Small intestine (tissue), 7 donors: Measurements from ENCODE around the gene KIF26B. TPM values are rescaled to one million over a fixed set of nuclear protein-coding genes. Genes with fewer than 3 reads are reported as not detected.
A peak's percentile ranks its signal among the peaks of the same experiment; 100 is the strongest.

Experiments
- DNase-seq, 2 donors: peaks; one replicate each; pipeline versions ENCODE4 v3.0.0 to v3.0.0-alpha.2; 2013
- FAIRE-seq: peaks from 2 replicates; lab custom pipeline; 2012; peaks lifted over from hg19 to GRCh38; lab: Jason Lieb, UNC
- H3K27ac ChIP-seq, 3 donors: one replicate each; pipeline ENCODE4 v1.5.1; 2013; ENCODE audit warnings: low read length in 2 of 3, mild to moderate bottlenecking in 2 of 3, control low read depth in 1 of 3, inconsistent platforms in 1 of 3, low read depth in 1 of 3, moderate library complexity in 1 of 3
- H3K27me3 ChIP-seq, 3 donors: one replicate each; pipeline ENCODE4 v1.6.1; 2013; ENCODE audit warnings: low read length in 3 of 3, inconsistent platforms in 1 of 3; ENCODE audit not compliant: control insufficient read depth in 3 of 3, insufficient read depth in 3 of 3
- H3K36me3 ChIP-seq, 3 donors: one replicate each; pipeline ENCODE4 v1.6.1; 2013; ENCODE audit warnings: low read length in 3 of 3, inconsistent platforms in 1 of 3, low read depth in 1 of 3, mild to moderate bottlenecking in 1 of 3, moderate library complexity in 1 of 3; ENCODE audit not compliant: control insufficient read depth in 3 of 3, insufficient read depth in 2 of 3
- H3K4me1 ChIP-seq, 3 donors: one replicate each; pipeline ENCODE4 v1.6.1; 2013; ENCODE audit warnings: low read length in 2 of 3, inconsistent platforms in 1 of 3, low read depth in 1 of 3, mild to moderate bottlenecking in 1 of 3, moderate library complexity in 1 of 3; ENCODE audit not compliant: control insufficient read depth in 3 of 3, insufficient read depth in 2 of 3
- H3K4me3 ChIP-seq, 3 donors: one replicate each; pipeline ENCODE4 v1.5.1; 2013; ENCODE audit warnings: low read length in 3 of 3, control low read depth in 1 of 3, inconsistent platforms in 1 of 3, low read depth in 1 of 3, mild to moderate bottlenecking in 1 of 3, moderate library complexity in 1 of 3
- H3K9me3 ChIP-seq, 2 donors: one replicate each; pipeline ENCODE4 v1.6.1; 2013; ENCODE audit warnings: low read depth in 1 of 2, low read length in 1 of 2; ENCODE audit not compliant: control insufficient read depth in 2 of 2, insufficient read depth in 1 of 2
- WGBS, 3 donors: extraction: QIAGEN DNeasy Blood & Tissue Kit; methylation state at CpG; one replicate each; pipeline ENCODE4 v1.1.7; 2013; 5-methylcytosine and 5-hydroxymethylcytosine counted together
- polyA plus RNA-seq, 4 donors: library from polyadenylated mRNA; stranded (reverse) in 3 of 4; unstranded in 1 of 4; fragments of 200-250 nt in 3 of 4; fragments of 120-200 nt in 1 of 4; gene quantifications; one replicate each; pipeline versions ENCODE4 v1.2.1 to v1.2.3, GENCODE V29; 2013
- donor health status: healthy with polysubstance abuse.
- donor health status: control.
- donor health status: control.
- donor health status: Bipolar disorder and iron deficiency.
- donor health status: healthy.

The KIF26B gene
- polyA plus RNA-seq, 4 donors: 0.27 to 4.0 (median 1.3) TPM; not detected in 1

- Histone ChIP-seq H3K4me3 (no peak overlapping the region), H3K4me1 (peaks cover 0 to 13% (median 0%) of the 10 kb centered on the region in 3 donors), H3K27ac (no peak overlapping the region), H3K9me3 (no peaks in the 10 kb centered on the region), H3K27me3 (no peaks in the 10 kb centered on the region), H3K36me3 (peaks cover 0 to 6% (median 0%) of the 10 kb centered on the region in 3 donors)
- 65 to 88% (median 80%) methylated on average over 2 of the region's 2 CpGs for WGBS, 3 donors
- DNase-seq: no peak
- no peak for FAIRE-seq
These were observed 453.5 kb downstream of the KIF26B start for GRCh38 chr1:245608271-245608670.

- WGBS, 3 donors: 23 to 71% (median 50%) methylated on average over 25 of the region's 25 CpGs
- FAIRE-seq: no peak
- DNase-seq: peak; percentile 3 to 36
- Histone ChIP-seq H3K9me3 (no peaks in the 10 kb centered on the region), H3K36me3 (peaks cover 0 to 4% (median 0%) of the 10 kb centered on the region in 3 donors), H3K27me3 (no peaks in the 10 kb centered on the region), H3K4me1 (peaks cover 0 to 13% (median 0%) of the 10 kb centered on the region in 3 donors), H3K4me3 (no peak overlapping the region), H3K27ac (no peak overlapping the region)
These were observed 454.8 kb downstream of the KIF26B start for GRCh38 chr1:245609354-245610150.

- H3K27me3 ChIP-seq: no peaks in the 10 kb centered on the region
- H3K9me3 ChIP-seq: no peaks in the 10 kb centered on the region
- H3K4me1 ChIP-seq: peaks cover 0 to 13% (median 0%) of the 10 kb centered on the region in 3 donors
- WGBS, 3 donors: 36 to 68% (median 51%) methylated on average over 2 of the region's 2 CpGs
- peaks cover 0 to 4% (median 0%) of the 10 kb centered on the region in 3 donors for H3K36me3 ChIP-seq
- H3K4me3 ChIP-seq: no peak overlapping the region
- no peak for DNase-seq
- no peak for FAIRE-seq
- no peak overlapping the region for H3K27ac ChIP-seq
These were observed 456.5 kb downstream of the KIF26B start for GRCh38 chr1:245611251-245611650.

- Histone ChIP-seq H3K36me3 (peaks cover 0 to 4% (median 0%) of the 10 kb centered on the region in 3 donors), H3K9me3 (no peaks in the 10 kb centered on the region), H3K4me1 (peaks cover 0 to 8% (median 0%) of the 10 kb centered on the region in 3 donors), H3K27ac (no peak overlapping the region), H3K27me3 (no peaks in the 10 kb centered on the region), H3K4me3 (no peak overlapping the region)
- WGBS, 3 donors: 76 to 95% (median 85%) methylated on average over 13 of the region's 13 CpGs
- FAIRE-seq (no peak), DNase-seq (no peak)
These were observed 459.7 kb downstream of the KIF26B start for GRCh38 chr1:245614476-245614875.

GRCh38 chr1:245615001-245615400, 460.2 kb downstream of the KIF26B start:
- no peaks in the 10 kb centered on the region for H3K9me3 ChIP-seq
- peak overlapping the region in 1 of 3 donors; percentile 46 for H3K27ac ChIP-seq
- FAIRE-seq: no peak
- H3K4me1 ChIP-seq: peaks cover 0 to 3% (median 0%) of the 10 kb centered on the region in 3 donors
- H3K27me3 ChIP-seq: no peaks in the 10 kb centered on the region
- 56 to 77% (median 69%) methylated on average over 4 of the region's 4 CpGs for WGBS, 3 donors
- DNase-seq: no peak
- H3K36me3 ChIP-seq: peaks cover 0 to 4% (median 0%) of the 10 kb centered on the region in 3 donors
- H3K4me3 ChIP-seq: no peak overlapping the region

- H3K36me3 ChIP-seq: no peaks in the 10 kb centered on the region
- H3K4me1 ChIP-seq: no peaks in the 10 kb centered on the region
- no peak for FAIRE-seq
- H3K27ac ChIP-seq: no peak overlapping the region
- no peaks in the 10 kb centered on the region for H3K27me3 ChIP-seq
- no peak overlapping the region for H3K4me3 ChIP-seq
- 68 to 85% (median 79%) methylated on average over 5 of the region's 5 CpGs for WGBS, 3 donors
- DNase-seq: no peak
- H3K9me3 ChIP-seq: no peaks in the 10 kb centered on the region
These were observed 466.8 kb downstream of the KIF26B start for GRCh38 chr1:245621589-245621988.

- DNase-seq: no peak
- 89 to 93% (median 91%) methylated on average over 18 of the region's 18 CpGs for WGBS, 3 donors
- no peak for FAIRE-seq
- Histone ChIP-seq H3K9me3 (no peaks in the 10 kb centered on the region), H3K36me3 (no peaks in the 10 kb centered on the region), H3K4me1 (no peaks in the 10 kb centered on the region), H3K4me3 (no peak overlapping the region), H3K27ac (no peak overlapping the region), H3K27me3 (no peaks in the 10 kb centered on the region)
These were observed 467.7 kb downstream of the KIF26B start for GRCh38 chr1:245622332-245623014.

- Histone ChIP-seq H3K27me3 (no peaks in the 10 kb centered on the region), H3K27ac (no peak overlapping the region), H3K9me3 (peaks cover 0 to 15% of the 10 kb centered on the region in 2 donors), H3K36me3 (no peaks in the 10 kb centered on the region), H3K4me3 (no peak overlapping the region), H3K4me1 (no peaks in the 10 kb centered on the region)
- DNase-seq: no peak
- no peak for FAIRE-seq
- WGBS, 3 donors: 91 to 94% (median 94%) methylated on average over 1 of the region's 1 CpG
These were observed 486.6 kb downstream of the KIF26B start for GRCh38 chr1:245641384-245641783.
